Large intestine (tissue), 3 donors: ENCODE results near the gene NIPBL. TPM values are rescaled to one million over a fixed set of nuclear protein-coding genes. Genes with fewer than 3 reads are reported as not detected.

Source experiments
- DNase-seq, 2 donors: peaks; one replicate each; pipeline versions ENCODE4 v3.0.0 to v3.0.0-alpha.2; 2013
- H3K27ac ChIP-seq: one replicate; pipeline ENCODE4 v1.5.1; 2013; ENCODE audit warnings: low read length
- H3K27me3 ChIP-seq: 2 replicates; pipeline ENCODE4 v1.6.1; 2013; ENCODE audit warnings: low read length; ENCODE audit not compliant: control insufficient read depth, insufficient read depth
- H3K36me3 ChIP-seq: 2 replicates; pipeline ENCODE4 v1.6.1; 2013; ENCODE audit warnings: low read length; ENCODE audit not compliant: control insufficient read depth, insufficient read depth
- H3K4me1 ChIP-seq: one replicate; pipeline ENCODE4 v1.6.1; 2013; ENCODE audit warnings: low read length; ENCODE audit not compliant: control insufficient read depth, insufficient read depth
- H3K4me3 ChIP-seq: one replicate; pipeline ENCODE4 v1.5.1; 2013; ENCODE audit warnings: low read length
- H3K9me3 ChIP-seq: one replicate; pipeline ENCODE4 v1.6.1; 2013; ENCODE audit warnings: mild to moderate bottlenecking, low read depth, low read length, moderate library complexity; ENCODE audit not compliant: control insufficient read depth
- WGBS: methylation state at CpG from one replicate; pipeline ENCODE4 v1.1.5; 2013; ENCODE audit warnings: low lambda C conversion rate; ENCODE audit not compliant: insufficient coverage; 5-methylcytosine and 5-hydroxymethylcytosine counted together
- polyA plus RNA-seq: library from polyadenylated mRNA; unstranded; fragments of 120-200 nt; gene quantifications from one replicate; pipeline ENCODE4 v1.2.1, GENCODE V29; 2013

The NIPBL gene
- polyA plus RNA-seq, 1 donor = 34.1 TPM

GRCh38 chr5:36854402-36855140 is 22.0 kb upstream of the NIPBL start:
- WGBS = 100% methylated on average over 2 of the region's 16 CpGs
- Histone ChIP-seq H3K4me1 (no peaks in the 10 kb centered on the region), H3K9me3 (no peaks in the 10 kb centered on the region), H3K27me3 (peaks cover 2% of the 10 kb centered on the region), H3K27ac (no peak overlapping the region), H3K4me3 (no peak overlapping the region), H3K36me3 (no peaks in the 10 kb centered on the region)
- DNase-seq = no peak

- DNase-seq = no peak
- Histone ChIP-seq H3K4me3 (no peak overlapping the region), H3K9me3 (no peaks in the 10 kb centered on the region), H3K27ac (no peak overlapping the region), H3K27me3 (peaks cover 2% of the 10 kb centered on the region), H3K4me1 (no peaks in the 10 kb centered on the region), H3K36me3 (no peaks in the 10 kb centered on the region)
- no CpG with 5 or more reads among the region's 10 CpGs for WGBS
These were observed 21.5 kb upstream of the NIPBL start for GRCh38 chr5:36855141-36855495.

GRCh38 chr5:36861871-36862270 is 14.7 kb upstream of the NIPBL start:
- Histone ChIP-seq H3K27me3 (peaks cover 2% of the 10 kb centered on the region), H3K9me3 (no peaks in the 10 kb centered on the region), H3K27ac (no peak overlapping the region), H3K4me1 (no peaks in the 10 kb centered on the region), H3K36me3 (no peaks in the 10 kb centered on the region), H3K4me3 (no peak overlapping the region)
- no peak for DNase-seq
- no CpG with 5 or more reads among the region's 1 CpG for WGBS

GRCh38 chr5:36870399-36871040 is 6.0 kb upstream of the NIPBL start:
- Histone ChIP-seq H3K27ac (no peak overlapping the region), H3K27me3 (no peaks in the 10 kb centered on the region), H3K4me3 (no peak overlapping the region), H3K36me3 (no peaks in the 10 kb centered on the region), H3K4me1 (peaks cover 5% of the 10 kb centered on the region), H3K9me3 (no peaks in the 10 kb centered on the region)
- WGBS = 100% methylated on average over 1 of the region's 2 CpGs
- DNase-seq = peak; percentile 39 to 68

- peak overlapping the region; percentile 97 for H3K4me3 ChIP-seq
- no peaks in the 10 kb centered on the region for H3K27me3 ChIP-seq
- 0% methylated on average over 1 of the region's 3 CpGs for WGBS
- peak in 1 of 2 donors; percentile 24 for DNase-seq
- H3K4me1 ChIP-seq = peaks cover 5% of the 10 kb centered on the region
- H3K9me3 ChIP-seq = no peaks in the 10 kb centered on the region
- H3K36me3 ChIP-seq = no peaks in the 10 kb centered on the region
- H3K27ac ChIP-seq = peak overlapping the region; percentile 83
These were observed 2.1 kb upstream of the NIPBL start for GRCh38 chr5:36874465-36874864.

GRCh38 chr5:36875051-36875789 is 1.3 kb upstream of the NIPBL start:
- Histone ChIP-seq H3K4me3 (peak overlapping the region; percentile 97), H3K36me3 (no peaks in the 10 kb centered on the region), H3K4me1 (peaks cover 5% of the 10 kb centered on the region), H3K27ac (peak overlapping the region; percentile 83), H3K27me3 (no peaks in the 10 kb centered on the region), H3K9me3 (no peaks in the 10 kb centered on the region)
- no CpG with 5 or more reads among the region's 26 CpGs for WGBS
- DNase-seq = peak; percentile 18 to 67

- H3K4me1 ChIP-seq = peaks cover 5% of the 10 kb centered on the region
- WGBS = no CpG with 5 or more reads among the region's 47 CpGs
- H3K4me3 ChIP-seq = peak overlapping the region; percentile 97
These were observed 725 bp upstream of the NIPBL start for GRCh38 chr5:36875790-36876298.

GRCh38 chr5:36876965-36877666 is 547 bp downstream of the NIPBL start:
- peak overlapping the region; percentile 97 for H3K4me3 ChIP-seq
- peaks cover 11% of the 10 kb centered on the region for H3K4me1 ChIP-seq
- no peaks in the 10 kb centered on the region for H3K27me3 ChIP-seq
- no CpG with 5 or more reads among the region's 57 CpGs for WGBS
- H3K36me3 ChIP-seq = no peaks in the 10 kb centered on the region
- H3K9me3 ChIP-seq = no peaks in the 10 kb centered on the region
- H3K27ac ChIP-seq = peak overlapping the region; percentile 98
- DNase-seq = peak; percentile 39 to 80

More at GRCh38 chr5:36875790-36876298, 725 bp upstream of the NIPBL start:
- peak overlapping the region; percentile 83 for H3K27ac ChIP-seq
- H3K36me3 ChIP-seq = no peaks in the 10 kb centered on the region
- peak; percentile 68 to 84 for DNase-seq
- no peaks in the 10 kb centered on the region for H3K27me3 ChIP-seq
- H3K9me3 ChIP-seq = no peaks in the 10 kb centered on the region

- DNase-seq = peak in 1 of 2 donors; percentile 49
- WGBS = 0% methylated on average over 2 of the region's 11 CpGs
- H3K27me3 ChIP-seq = no peaks in the 10 kb centered on the region
- H3K4me3 ChIP-seq = peak overlapping the region; percentile 97
- peak overlapping the region; percentile 98 for H3K27ac ChIP-seq
- no peaks in the 10 kb centered on the region for H3K9me3 ChIP-seq
- peaks cover 11% of the 10 kb centered on the region for H3K4me1 ChIP-seq
- H3K36me3 ChIP-seq = no peaks in the 10 kb centered on the region
These were observed 1.3 kb downstream of the NIPBL start for GRCh38 chr5:36877667-36878391.
